K562 (cell line): Measurements from ENCODE around the gene DIPK1A. TPM values are rescaled to one million over a fixed set of nuclear protein-coding genes. Genes with fewer than 3 reads are reported as not detected.
A peak's percentile ranks its signal among the peaks of the same experiment; 100 is the strongest.

Experiments used
- CBFA2T3 ChIP-seq: fragments of 450-650 bp; IDR thresholded peaks from 2 replicates; pipeline ENCODE4 v1.6.1; 2017
- CREB3 ChIP-seq: fragments of 450-650 bp; conservative IDR thresholded peaks from 2 replicates; pipeline ENCODE4 v1.6.1; 2016; ENCODE audit warnings: missing genetic modification characterization, low read depth, mild to moderate bottlenecking, missing compliant biosample characterization, moderate library complexity
- E2F4 ChIP-seq: sonication (generic); formaldehyde crosslinking; IDR thresholded peaks from 2 replicates; pipeline ENCODE4 v1.8.0; 2022; ENCODE audit warnings: mild to moderate bottlenecking, low read depth, missing genetic modification reagents
- ELK1 ChIP-seq: sonication (generic); formaldehyde crosslinking; IDR thresholded peaks from 2 replicates; pipeline ENCODE4 v1.8.1; 2022; ENCODE audit warnings: missing genetic modification reagents
- HNRNPUL1 ChIP-seq: fragments of 200-400 bp; formaldehyde crosslinking; IDR thresholded peaks from 2 replicates; pipeline ENCODE4 v1.6.1; 2017; ENCODE audit warnings: low read length
- KAT8 ChIP-seq: fragments of 450-650 bp; IDR thresholded peaks from 2 replicates; pipeline ENCODE4 v1.6.1; 2016; ENCODE audit warnings: low read depth, mild to moderate bottlenecking
- RBM25 ChIP-seq: fragments of 200-400 bp; formaldehyde crosslinking; IDR thresholded peaks from 2 replicates; pipeline ENCODE4 v1.6.1; 2018; ENCODE audit warnings: low read length, low read depth, moderate library complexity; ENCODE audit not compliant: severe bottlenecking
- SRF ChIP-seq, 2 experiments: fragments of 250-450, 450-650 bp in 1 of 2; sonication (Bioruptor Pico) in 1 of 2; sonication (generic) in 1 of 2; formaldehyde crosslinking; IDR thresholded peaks; 2 replicates each; pipeline versions ENCODE4 v1.5.0 to v1.5.1; 2020 to 2022; ENCODE audit warnings: mild to moderate bottlenecking in 1 of 2, missing genetic modification reagents in 1 of 2
- TEAD1 ChIP-seq, 2 experiments: fragments of 450-650 bp in 1 of 2; sonication (generic) in 1 of 2; formaldehyde crosslinking; IDR thresholded peaks; 2 replicates each; pipeline versions ENCODE4 v1.4.0 to v1.8.0; 2020 to 2022; ENCODE audit warnings: mild to moderate bottlenecking in 2 of 2, missing genetic modification reagents in 1 of 2
- THAP7 ChIP-seq: fragments of 250-450 bp; sonication (Bioruptor Pico); IDR thresholded peaks from 2 replicates; pipeline ENCODE4 v1.5.0; 2021
- U2AF1 ChIP-seq: fragments of 200-400 bp; formaldehyde crosslinking; optimal IDR thresholded peaks from 2 replicates; pipeline ENCODE3; 2017; ENCODE audit warnings: mild to moderate bottlenecking, low read depth, low read length, moderate library complexity
- ZBTB8A ChIP-seq: fragments of 450-650 bp; IDR thresholded peaks from 2 replicates; pipeline ENCODE4 v1.6.1; 2018; ENCODE audit warnings: mild to moderate bottlenecking, moderate library complexity; ENCODE audit not compliant: partially characterized antibody
- ZNF551 ChIP-seq: fragments of 250-450 bp; sonication (Bioruptor Pico); IDR thresholded peaks from 2 replicates; pipeline ENCODE4 v1.5.0; 2021; ENCODE audit warnings: mild to moderate bottlenecking, moderate library complexity
- polyA plus RNA-seq, 8 experiments: library from polyadenylated mRNA; depleted of rRNA in 4 of 8; stranded (reverse) in 5 of 8; unstranded in 3 of 8; fragments of >200 nt; fragmentation: Nextera tagmentation in 2 of 8; fragmentation: Illumina TruSeq in 1 of 8; extraction: Ambion mirVana in 2 of 8; extraction: Trizol in 1 of 8; gene quantifications; 2 replicates each; pipeline versions ENCODE4 v1.2.1 to v1.2.3, GENCODE V29; 2011 to 2014; ENCODE audit warnings: inconsistent platforms in 1 of 8, missing spikeins in 1 of 8
- total RNA-seq, 7 experiments: library from RNA; depleted of rRNA in 6 of 7; stranded (reverse); fragments of >200 nt in 6 of 7; fragmentation: Illumina TruSeq in 2 of 7; extraction: Trizol in 2 of 7; gene quantifications; 2 replicates each; pipeline versions ENCODE4 v1.2.1 to v1.2.3, GENCODE V29; 2011 to 2021; ENCODE audit warnings: low replicate concordance in 1 of 7
- TF ChIP-seq, protein P1 (sequence below): fragments of 450-650 bp; formaldehyde crosslinking; IDR thresholded peaks from 2 replicates; pipeline ENCODE4 v1.4.0; 2022; ENCODE audit warnings: mild to moderate bottlenecking, moderate library complexity
- TF ChIP-seq, protein P2 (sequence below): fragments of 450-650 bp; formaldehyde crosslinking; IDR thresholded peaks from 2 replicates; pipeline ENCODE4 v1.4.0; 2020; ENCODE audit warnings: mild to moderate bottlenecking, moderate library complexity
- TF ChIP-seq, protein P3 (sequence below), 2 experiments: fragments of 450-650 bp; IDR thresholded peaks; 2 replicates each; pipeline ENCODE4 v1.6.1; 2018; ENCODE audit warnings: mild to moderate bottlenecking in 2 of 2, low read depth in 1 of 2; ENCODE audit not compliant: partially characterized antibody in 2 of 2

The DIPK1A gene
- total and polyA plus RNA-seq, 9 of the 15 experiments (the other 6 are each of a cell fraction or from before 2014, with no cell fraction given) = 0.54 to 2.5 (median 1.3) TPM

DNA sequence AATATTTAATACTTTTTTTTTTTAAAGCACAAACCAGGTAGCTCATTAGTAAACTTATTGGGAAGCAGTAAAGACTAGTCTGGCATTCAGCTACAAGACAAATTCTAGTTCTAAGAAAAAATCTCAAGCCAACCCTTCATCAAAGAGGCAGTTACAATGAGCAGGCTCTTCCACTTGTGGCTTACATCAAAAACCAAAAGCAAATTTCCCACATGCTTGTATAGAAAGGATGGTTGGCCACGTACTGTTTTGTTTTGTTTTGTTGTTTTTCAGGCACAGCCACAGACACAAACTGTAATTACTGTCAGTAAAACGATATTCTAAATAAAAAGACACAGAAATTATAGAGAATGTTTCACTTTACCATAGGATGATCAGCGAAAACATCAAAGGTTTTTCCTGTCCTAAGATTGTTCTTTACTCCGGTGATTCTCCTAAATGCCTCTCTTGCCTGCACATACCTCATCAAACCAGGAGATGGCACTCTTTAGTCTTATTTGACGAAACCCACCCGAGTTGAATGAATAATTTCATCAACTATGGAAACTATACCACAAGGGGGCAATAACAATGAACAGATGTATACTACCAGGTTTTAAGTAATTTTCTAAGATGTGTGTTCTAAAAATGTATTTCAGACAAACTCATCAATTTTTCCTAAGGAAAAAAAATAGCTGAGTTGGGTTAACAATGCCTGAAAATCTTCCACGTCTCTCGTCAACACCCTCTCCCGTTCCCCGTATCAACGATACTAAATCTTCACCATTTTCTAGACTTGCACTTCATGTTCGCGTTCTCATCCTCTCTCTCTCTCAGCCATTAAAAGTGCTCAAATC, 102.5 kb downstream of the DIPK1A start (continued):
- no peak for TF ChIP-seq CREB3 (tag)
- no peak for TF ChIP-seq SRF (CRISPR knock-in tag; IDR thresholded peaks at IDR 0.05)
- TF ChIP-seq, protein P1, sequence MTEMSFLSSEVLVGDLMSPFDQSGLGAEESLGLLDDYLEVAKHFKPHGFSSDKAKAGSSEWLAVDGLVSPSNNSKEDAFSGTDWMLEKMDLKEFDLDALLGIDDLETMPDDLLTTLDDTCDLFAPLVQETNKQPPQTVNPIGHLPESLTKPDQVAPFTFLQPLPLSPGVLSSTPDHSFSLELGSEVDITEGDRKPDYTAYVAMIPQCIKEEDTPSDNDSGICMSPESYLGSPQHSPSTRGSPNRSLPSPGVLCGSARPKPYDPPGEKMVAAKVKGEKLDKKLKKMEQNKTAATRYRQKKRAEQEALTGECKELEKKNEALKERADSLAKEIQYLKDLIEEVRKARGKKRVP (CRISPR knock-in tag) = no peak
- TF ChIP-seq E2F4 = no peak
- 0 out of 4 replicates have a peak, but pooled peaks of 1 of the 2 experiments have one; percentile 42 for TF ChIP-seq TEAD1 (CRISPR knock-in tag; IDR thresholded peaks at IDR 0.05)
- TF ChIP-seq, protein P2, sequence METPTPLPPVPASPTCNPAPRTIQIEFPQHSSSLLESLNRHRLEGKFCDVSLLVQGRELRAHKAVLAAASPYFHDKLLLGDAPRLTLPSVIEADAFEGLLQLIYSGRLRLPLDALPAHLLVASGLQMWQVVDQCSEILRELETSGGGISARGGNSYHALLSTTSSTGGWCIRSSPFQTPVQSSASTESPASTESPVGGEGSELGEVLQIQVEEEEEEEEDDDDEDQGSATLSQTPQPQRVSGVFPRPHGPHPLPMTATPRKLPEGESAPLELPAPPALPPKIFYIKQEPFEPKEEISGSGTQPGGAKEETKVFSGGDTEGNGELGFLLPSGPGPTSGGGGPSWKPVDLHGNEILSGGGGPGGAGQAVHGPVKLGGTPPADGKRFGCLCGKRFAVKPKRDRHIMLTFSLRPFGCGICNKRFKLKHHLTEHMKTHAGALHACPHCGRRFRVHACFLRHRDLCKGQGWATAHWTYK = no peak
- no peak for TF ChIP-seq RBM25
- TF ChIP-seq U2AF1 = no peak
- no peak for TF ChIP-seq ELK1 (CRISPR knock-in tag)
- TF ChIP-seq CBFA2T3 = no peak
- TF ChIP-seq HNRNPUL1 = no peak
- TF ChIP-seq KAT8 = no peak
- no peak for TF ChIP-seq THAP7 (CRISPR knock-in tag)
- TF ChIP-seq ZBTB8A = no peak
- TF ChIP-seq, protein P3, sequence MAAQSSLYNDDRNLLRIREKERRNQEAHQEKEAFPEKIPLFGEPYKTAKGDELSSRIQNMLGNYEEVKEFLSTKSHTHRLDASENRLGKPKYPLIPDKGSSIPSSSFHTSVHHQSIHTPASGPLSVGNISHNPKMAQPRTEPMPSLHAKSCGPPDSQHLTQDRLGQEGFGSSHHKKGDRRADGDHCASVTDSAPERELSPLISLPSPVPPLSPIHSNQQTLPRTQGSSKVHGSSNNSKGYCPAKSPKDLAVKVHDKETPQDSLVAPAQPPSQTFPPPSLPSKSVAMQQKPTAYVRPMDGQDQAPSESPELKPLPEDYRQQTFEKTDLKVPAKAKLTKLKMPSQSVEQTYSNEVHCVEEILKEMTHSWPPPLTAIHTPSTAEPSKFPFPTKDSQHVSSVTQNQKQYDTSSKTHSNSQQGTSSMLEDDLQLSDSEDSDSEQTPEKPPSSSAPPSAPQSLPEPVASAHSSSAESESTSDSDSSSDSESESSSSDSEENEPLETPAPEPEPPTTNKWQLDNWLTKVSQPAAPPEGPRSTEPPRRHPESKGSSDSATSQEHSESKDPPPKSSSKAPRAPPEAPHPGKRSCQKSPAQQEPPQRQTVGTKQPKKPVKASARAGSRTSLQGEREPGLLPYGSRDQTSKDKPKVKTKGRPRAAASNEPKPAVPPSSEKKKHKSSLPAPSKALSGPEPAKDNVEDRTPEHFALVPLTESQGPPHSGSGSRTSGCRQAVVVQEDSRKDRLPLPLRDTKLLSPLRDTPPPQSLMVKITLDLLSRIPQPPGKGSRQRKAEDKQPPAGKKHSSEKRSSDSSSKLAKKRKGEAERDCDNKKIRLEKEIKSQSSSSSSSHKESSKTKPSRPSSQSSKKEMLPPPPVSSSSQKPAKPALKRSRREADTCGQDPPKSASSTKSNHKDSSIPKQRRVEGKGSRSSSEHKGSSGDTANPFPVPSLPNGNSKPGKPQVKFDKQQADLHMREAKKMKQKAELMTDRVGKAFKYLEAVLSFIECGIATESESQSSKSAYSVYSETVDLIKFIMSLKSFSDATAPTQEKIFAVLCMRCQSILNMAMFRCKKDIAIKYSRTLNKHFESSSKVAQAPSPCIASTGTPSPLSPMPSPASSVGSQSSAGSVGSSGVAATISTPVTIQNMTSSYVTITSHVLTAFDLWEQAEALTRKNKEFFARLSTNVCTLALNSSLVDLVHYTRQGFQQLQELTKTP (IDR thresholded peaks at IDR 0.05; ENCODE audit: low read depth in 1 of 2, partially characterized antibody in 2 of 2) = no peak
- no peak for TF ChIP-seq ZNF551 (CRISPR knock-in tag)
